ENCODE measurements around the gene GPR63.
A peak's percentile ranks its signal among the peaks of the same experiment; 100 is the strongest.

The GPR63 gene

DNA sequence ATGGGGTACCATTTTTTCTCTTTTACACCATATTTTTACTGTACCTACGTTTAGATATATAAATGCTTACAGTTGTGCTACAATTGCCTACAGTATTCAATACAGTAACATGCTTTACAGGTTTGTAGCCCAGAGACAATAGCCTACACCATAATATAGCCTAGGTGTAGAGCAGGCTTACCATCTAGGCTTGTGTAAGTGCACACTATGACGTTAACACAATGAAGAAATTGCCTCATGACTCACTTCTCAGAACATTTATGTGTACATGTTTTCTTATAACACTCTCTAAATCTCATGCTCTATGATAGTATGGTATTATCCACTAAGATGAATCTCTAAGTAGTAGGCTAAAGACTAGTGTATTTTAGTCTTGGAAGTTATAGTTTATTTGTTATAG is 13.5 kb downstream of the GPR63 start:
- DNase-seq: no peak

DNA sequence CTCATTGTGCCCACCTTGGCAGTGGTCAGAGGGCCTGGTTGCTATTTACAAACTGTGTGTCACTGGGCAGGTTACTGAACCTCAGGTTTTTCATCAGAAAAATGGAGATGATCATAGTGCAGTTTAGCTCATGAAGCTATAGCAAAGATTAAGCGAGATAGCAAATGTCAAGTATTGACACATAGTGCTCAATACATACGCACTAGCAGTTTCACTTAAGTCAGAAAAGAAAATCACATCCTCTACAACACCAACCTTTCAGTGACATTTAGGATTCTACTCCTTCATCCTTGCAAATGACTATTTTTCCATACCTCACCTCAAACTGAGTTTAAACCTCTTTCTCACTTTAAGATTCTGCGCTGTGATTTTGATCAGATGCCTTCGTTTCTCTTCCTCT is 16.2 kb downstream of the GPR63 start:
- no peak for DNase-seq

DNA sequence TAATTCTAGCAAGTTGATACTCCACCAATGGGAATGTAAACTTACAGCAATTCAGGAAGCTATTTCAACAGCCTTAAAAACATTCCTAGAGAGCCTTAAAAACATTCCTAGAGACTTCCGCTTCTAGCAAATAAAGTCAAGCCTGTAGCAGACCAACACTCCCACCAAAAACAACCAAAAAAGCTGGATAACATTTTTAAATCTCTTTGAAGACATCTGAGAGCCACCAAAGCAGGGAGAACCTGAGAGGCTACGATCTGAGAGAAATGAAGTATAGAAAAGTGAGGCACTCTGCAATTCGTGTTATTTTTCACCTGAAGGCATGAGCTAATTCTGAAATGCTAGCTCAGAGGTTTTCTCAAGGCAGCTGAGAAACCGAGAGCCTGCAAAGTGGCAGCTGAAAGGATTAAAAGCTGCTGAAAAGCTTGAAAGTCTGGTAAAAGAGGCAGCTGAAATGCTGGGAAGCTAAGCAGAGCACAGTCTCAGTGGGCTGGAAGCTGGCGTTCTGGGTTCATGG is 20.9 kb downstream of the GPR63 start:
- DNase-seq: no peak

DNA sequence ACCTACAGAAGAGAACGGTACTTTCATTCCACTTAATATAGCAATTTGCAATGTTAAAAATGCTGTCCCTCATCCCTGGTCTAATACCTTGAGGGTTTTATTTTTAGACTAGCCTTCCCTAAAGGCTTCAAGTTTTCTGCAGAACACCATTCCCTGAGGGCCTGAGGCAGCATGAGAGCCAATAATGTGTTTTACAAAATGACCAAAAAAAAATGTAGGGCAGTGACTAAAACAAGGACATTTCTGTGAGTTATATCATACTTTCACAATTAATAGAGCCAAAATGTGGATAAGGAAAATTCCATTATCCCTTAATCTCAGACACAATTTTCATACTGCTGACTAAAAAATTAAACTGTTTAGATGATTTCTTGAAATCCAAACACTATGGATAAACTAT is 22.7 kb downstream of the GPR63 start:
- DNase-seq: no peak

DNA sequence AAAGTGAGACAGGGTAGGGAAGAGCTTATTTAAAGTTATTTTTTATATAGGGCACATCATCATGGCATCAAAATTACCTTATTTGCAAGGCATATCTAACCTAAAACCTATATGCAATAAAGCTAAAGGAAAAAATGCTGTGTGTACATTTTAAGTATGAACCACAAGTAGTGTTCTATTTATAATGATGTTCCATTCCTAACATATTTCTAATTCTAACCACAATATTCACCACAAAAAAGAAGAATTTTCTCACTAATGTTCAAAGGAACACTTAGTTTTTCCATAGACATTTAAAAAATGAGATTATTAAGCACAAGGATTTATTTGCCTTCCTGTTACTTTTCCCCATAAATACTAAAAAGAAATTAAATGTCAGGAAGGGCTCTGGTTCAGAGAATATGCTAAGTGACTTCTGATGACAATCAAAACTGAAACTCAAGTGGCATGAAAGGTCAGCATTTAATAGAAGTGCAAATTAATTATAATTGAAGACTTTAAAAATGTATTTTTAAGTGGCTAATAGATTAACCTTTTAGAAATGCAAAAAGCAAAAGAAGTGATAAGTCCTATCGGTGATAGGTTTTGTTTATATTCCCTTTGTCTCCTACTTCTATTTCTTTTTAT is 25.1 kb downstream of the GPR63 start:
- no peak for DNase-seq

DNA sequence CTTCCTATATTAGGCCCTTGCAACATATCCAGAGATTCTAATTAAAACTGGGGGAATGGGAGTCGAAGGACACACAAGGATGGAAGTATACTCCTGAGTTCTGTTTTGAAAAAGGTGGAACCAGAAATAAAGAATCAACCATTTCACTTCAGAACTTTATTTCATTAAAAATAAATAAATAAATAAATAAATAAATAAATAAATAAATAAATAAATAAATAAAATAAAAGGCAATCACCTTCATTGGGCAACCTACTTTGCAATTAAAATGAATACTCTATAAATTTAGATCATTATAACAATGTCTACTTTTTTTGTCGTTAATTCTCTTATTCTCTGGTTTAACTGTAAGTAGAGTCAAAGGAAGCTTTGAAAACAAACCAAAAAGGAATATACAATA is 25.6 kb downstream of the GPR63 start:
- DNase-seq: no peak

DNA sequence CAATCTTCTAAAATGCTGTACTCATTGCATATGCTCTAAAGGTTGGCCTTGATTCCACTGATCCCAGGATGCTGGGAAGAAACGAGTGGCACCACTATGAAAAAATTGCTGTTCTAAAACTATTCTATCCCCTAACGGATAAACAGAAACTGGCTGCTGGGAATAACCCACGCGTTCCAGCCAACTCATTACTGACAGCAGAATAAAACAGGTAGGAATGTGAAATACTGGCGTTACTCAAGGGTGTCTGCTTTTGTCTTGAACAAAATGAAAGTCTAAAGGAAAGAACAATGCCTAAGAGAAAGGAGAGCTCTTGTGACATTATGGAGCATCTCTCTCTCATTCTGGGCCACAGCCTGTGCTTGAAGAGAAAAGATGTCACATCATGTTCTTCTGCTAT is 26.1 kb downstream of the GPR63 start:
- no peak for DNase-seq

DNA sequence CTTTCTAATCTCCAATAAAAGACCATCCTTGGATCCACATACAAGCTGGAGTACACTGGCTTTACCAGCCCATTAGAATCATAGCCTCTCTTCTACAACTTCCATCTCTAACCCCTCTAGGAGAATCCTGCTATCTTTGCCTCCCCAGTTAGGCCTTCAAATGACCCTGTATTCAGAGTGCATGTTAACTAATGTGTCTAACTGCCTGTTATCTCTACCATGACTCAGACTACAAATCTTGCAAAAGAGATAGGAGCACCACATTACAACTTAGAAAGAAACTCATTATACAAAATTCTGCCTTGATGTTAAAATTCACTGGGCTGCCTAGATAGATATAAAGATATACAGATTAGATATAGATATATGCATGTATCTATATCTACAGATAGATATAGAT is 28.2 kb downstream of the GPR63 start:
- DNase-seq: no peak

DNA sequence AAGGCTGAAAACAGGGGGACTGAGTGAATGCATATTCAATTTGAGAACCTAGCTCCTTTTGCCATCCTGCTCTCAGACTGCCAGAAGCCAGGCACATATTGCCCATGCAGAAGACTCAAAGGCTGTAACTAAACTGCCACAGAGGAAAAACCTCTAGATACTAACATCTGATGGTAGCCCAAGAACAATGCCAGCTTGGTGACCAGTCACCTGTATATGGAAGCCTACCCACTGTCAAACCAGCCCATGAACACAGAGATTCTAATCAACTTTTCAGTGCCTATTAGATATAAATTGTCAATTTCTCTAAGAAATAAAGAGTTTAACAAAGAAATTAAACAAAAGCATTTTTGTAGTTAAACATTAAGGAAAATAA is 34.2 kb downstream of the GPR63 start:
- DNase-seq: peak in 1 of 56 donors; percentile 0

DNA sequence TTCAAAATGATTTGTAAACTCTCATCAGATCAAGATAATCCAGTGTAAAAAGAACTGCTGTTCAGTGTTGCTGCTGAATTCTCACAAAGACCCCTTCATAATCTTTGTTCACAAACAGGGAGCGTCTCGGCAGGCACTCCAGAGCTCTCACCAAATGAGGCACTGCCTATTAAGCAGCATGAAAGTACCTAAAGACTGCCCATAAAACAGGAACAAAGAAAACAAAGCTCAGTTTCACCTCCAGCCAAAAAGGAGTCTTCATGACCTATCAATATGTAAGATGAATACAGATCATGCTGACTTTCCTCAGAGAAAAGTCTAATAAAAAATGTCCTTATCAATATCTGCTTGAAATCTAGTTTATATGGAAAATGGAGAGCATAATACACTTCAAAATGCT is 41.8 kb downstream of the GPR63 start:
- no peak for DNase-seq

DNA sequence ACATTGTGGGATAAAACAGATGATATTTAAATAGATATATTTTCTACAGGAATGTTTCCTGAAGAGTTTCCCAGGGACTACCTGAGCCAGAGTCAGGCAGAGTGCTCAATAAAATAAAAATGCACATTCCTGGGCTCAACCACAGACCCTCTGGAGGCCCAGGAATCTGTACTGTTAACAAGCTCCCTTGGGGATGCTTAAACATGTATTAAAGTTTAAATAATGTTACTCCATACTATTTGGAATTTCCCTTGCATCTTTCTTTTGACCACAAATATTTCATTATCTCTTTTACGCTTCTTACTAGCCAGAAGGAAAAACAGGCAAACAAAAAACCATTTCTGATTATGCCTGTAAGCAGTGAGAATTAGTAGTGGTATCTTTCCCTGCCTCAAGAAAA is 42.3 kb downstream of the GPR63 start:
- DNase-seq: no peak

DNA sequence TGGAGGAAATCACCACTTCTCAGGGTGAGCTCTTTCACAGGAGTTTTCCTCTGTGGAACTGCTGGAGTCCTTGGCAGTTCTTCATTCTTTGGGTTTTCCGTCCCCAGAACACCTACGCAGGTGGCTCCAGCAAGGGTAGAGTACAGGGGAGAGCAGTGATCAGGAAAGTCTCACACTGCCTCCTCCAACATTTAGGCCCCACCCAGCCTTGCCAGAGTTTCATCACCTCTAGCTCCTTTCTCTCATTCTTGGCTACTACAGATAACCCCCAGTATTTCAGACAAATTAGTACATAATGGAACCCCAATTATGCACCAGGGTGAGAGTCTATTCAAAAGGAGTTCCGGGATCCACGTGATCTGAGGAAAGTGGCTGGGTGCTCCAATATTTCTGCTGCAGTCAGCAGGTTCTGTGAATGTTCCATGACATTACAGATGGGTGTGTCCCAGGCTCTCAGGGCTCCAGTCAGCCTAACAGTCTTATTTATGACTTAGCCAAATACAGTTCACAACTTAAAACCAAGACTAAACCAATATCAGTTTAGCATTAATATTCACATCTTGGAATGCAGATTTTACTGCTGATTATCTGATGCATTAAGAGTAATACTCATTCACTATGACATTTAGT is 44.6 kb downstream of the GPR63 start:
- no peak for DNase-seq

DNA sequence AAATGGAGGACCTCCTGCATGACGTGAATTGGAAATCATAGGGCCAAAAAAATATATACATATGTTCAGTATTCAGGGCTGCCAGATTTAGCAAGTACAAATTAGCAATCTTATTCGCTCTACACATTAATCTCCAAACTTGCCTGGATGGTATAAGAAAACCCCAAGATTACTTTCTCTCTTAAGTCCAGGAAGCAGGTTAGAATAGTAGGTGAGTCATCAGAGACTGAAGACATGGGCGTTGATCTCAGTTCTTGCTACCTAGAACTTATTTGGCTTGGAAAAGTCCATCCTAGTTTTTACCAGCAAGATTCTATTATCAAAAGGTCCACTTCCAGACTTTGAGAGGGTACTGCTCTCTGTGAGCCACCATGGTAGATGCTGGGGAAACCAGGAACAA is 47.4 kb downstream of the GPR63 start:
- DNase-seq: no peak

DNA sequence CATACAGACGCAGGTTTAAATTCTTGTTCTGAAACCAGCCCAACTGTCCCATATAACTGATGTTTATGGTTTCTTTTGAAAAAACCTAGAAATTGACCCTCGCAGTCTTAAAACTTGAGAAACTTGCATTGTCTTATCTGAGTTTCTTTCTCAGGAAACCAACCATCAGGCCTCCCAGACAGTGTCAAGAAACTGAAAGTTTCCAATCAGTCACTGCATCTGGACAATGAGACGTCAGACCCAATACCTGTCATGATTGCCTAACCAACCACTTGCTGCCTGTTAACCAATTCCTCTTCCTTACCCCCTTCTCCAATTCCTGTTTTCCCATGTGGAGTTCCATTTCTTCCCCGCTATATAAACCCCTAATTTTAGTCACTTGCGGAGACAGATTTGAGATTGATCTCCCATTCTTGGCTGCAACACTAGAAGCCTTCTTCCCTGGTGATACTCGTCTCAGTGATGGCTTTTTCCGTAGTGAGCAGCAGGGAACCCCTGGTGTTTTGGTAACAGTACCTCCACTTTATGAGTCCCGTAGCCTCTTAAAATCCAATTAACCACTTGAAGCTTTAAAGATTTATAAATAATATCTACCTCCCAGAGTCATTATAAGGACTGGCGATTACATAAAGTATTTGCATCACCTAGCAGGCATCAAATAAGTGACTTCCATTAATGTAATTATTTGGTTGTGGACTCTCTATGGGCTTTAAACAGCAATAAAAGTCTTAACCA is 49.3 kb downstream of the GPR63 start:
- DNase-seq: no peak

DNA sequence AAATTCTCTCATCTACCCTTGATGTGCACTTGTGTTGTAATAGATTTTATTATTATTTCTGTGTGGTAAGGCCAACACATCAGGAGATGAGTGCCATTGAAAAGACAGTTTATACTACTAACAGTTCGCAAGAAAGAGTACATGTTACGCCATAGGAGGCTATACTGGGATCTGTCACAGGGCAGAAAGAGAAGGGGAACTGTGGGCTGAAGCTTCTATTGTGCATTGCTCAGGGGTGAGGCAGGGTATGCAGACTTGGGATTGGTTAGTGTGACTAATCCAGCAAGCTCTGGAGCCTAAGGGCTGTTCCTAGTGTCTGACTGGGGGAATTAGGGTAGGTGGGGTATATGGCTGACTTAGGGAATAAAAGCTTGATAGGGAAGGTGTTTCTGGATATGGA is 50.9 kb downstream of the GPR63 start:
- DNase-seq: no peak

DNA sequence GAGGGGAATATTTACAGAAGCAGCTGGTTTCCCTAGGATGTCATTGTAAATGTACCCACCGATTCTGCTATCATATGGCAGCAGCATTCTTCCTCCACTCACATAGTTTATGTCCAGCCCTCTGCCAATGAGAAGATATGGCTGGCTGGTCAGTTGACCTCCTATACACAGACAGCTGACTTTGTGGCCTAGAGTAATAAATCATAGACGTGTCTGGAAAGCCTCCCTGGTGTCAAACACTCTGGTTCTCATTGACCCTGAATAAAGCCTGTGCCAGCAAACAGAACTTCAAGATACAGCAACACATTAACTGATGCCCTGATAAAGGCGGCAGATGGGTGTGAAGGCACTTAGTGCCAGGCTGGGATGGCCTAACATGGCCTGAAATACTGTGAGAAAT is 52.6 kb downstream of the GPR63 start:
- DNase-seq: no peak

DNA sequence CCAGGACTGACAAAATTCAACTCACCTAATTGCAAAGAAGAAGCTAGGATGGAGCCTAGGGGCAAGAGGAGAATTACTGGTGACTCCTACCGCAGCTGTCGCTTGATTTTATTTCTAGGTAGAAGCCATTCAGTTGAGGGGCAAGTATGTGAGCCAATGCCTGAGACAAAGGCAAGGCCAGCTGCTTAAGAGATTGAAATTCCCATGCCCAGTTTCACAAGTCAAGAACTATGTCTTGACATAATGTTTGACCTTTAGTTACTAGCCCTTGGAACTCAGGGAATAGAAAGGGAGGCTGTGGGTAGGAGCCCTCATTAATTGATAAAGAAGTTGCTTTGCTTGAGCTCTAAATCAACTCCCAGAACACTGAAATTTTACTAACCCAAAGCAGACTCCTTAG is 54.0 kb downstream of the GPR63 start:
- DNase-seq: no peak

DNA sequence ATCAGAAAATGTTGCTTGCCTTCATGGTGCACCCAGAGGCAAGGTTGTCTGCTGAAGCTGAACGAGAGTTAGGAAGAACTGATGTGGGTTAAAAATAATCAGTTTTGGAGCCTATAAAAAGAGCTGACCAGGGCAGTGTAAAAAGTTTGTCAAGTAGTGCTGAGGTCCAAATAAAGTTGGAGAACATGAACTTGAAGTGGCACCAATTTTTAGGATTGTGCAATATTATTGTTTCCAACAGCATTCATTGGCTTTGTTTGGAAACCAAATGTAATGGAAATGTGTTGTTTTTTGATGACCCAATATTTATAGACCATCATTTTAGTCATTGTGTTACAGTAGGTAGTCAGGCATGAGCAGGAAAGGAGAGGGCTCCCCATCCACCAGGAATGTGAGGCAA is 55.7 kb downstream of the GPR63 start:
- no peak for DNase-seq

DNA sequence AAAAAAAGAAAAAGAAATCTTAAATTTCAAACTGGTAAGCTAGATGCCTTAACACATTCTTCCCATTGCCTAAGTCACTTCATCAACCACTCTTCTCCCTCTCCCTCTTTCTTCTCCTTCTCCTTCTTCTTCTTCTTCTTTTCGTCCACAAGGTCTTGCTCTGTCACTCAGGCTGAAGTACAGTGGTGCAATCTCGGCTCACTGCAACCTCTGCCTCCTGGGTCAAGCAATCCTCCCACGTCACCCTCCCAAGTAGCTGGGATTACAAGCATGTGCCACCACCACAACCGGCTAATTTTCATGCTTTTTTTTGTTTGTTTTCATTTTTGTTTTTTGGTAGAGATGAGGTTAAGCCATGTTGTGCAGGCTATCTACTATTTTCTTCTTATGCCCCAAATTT is 60.2 kb downstream of the GPR63 start:
- no peak for DNase-seq

DNA sequence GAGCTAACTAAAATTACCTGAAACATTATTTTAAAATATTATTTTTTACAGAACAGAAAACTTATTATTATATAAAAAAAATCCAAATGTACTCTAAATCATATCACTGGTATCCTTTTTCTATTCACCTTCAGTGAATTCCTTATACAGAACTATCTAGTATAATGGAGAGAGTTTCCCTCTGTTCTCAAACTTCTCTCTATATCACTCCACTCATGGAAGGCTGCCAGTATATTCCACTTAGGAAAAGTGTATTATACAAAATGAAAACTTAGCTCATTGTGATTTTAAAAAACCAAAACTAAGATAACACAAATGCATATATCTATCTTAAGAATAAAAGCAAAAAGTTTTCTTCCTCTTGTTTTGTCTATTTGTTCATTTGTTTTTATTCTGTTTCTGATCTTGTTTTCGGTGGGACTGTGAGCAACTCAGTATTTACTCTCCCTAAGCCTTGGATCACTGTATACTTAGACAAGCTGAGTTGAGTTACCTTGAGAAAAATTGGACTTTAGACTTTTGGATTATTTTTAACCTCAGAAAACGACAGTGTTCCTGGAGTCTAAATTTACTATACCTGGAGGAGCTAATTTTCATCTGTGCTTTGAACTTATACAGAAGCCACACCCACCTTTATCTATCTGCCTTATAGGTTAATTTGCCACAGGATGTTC is 61.4 kb downstream of the GPR63 start:
- no peak for DNase-seq

DNA sequence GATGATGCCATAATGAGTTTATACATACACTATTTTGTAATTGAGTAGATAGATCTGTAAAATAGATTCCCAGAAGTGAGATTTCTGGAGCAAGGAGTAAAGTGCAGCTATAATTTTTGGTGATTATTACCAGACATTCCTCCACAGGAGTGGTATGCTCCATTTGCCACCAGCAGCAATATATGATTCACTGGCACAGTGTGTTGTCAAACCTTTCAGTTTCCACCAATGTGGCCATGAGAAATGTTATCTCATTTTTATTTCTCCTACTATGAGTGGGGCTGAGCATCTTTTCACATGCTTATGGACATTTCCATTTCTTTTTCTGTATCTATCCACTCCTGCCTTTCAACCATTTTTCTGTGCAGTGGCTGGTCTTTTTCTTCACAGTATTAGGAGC is 70.5 kb downstream of the GPR63 start:
- DNase-seq: no peak

DNA sequence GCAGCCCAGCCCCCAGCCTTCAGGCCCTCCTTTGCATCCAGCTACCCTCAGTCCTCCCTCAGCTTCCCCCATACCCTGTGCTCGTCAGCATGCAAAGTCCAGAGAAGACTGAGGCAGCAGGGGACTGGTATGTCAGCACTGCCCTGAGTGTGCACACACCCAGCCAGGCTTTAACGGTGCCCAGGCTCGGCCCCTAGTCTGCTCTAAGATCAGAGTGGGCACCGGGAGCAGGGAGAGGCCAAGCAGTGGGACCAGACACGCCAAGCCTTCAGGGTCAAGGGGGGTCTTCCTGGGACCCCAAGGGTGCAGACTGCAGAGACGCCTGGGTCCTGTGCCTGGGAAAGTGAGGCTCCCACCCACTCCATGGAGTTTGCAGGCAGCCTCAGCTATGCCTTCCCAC is 74.7 kb downstream of the GPR63 start:
- no peak for DNase-seq
